SK-N-SH treated with all-trans-retinoic acid at 6 μM for 48 hours (cell line): ENCODE data around the gene CTTNBP2NL.

ENCODE experiments used
- ATAC-seq: fragments of 200-7000 bp; cut with Tn5 transposase; 3 replicates; pipeline ENCODE4 v1.9.1; 2020; ENCODE audit warnings: mild to moderate bottlenecking, moderate library complexity
- ARNTL ChIP-seq: fragments of 450-650 bp; formaldehyde crosslinking; IDR thresholded peaks from 2 replicates; pipeline ENCODE4 v1.5.0; 2020; ENCODE audit warnings: low read depth, mild to moderate bottlenecking, moderate library complexity, borderline replicate concordance
- BACH2 ChIP-seq: fragments of 250-450 bp; sonication (Bioruptor Pico); IDR thresholded peaks from 2 replicates; pipeline ENCODE4 v1.9.0; 2021; ENCODE audit warnings: mild to moderate bottlenecking, borderline replicate concordance
- CREB5 ChIP-seq: fragments of 250-450 bp; sonication (Bioruptor Pico); IDR thresholded peaks from 2 replicates; pipeline ENCODE4 v1.5.1; 2020; ENCODE audit warnings: low read depth, mild to moderate bottlenecking, moderate library complexity
- CSDC2 ChIP-seq: fragments of 250-450 bp; sonication (Bioruptor Pico); IDR thresholded peaks from 2 replicates; pipeline ENCODE4 v1.5.0; 2020; ENCODE audit warnings: mild to moderate bottlenecking, moderate library complexity
- CSRNP3 ChIP-seq: fragments of 250-450 bp; sonication (Bioruptor Pico); IDR thresholded peaks from 2 replicates; pipeline ENCODE4 v1.5.1; 2021; ENCODE audit warnings: mild to moderate bottlenecking, moderate library complexity
- ESRRG ChIP-seq: fragments of 250-450 bp; sonication (Bioruptor Pico); IDR thresholded peaks from 2 replicates; pipeline ENCODE4 v1.6.1; 2021; ENCODE audit warnings: mild to moderate bottlenecking
- GLIS3 ChIP-seq: fragments of 250-450 bp; sonication (Bioruptor Pico); IDR thresholded peaks from 2 replicates; pipeline ENCODE4 v1.5.0; 2020; ENCODE audit warnings: mild to moderate bottlenecking, moderate library complexity
- ISL1 ChIP-seq: fragments of 250-450 bp; sonication (Bioruptor Pico); IDR thresholded peaks from 2 replicates; pipeline ENCODE4 v2.1.2; 2022; ENCODE audit warnings: mild to moderate bottlenecking, moderate library complexity
- PATZ1 ChIP-seq: fragments of 250-450 bp; sonication (Bioruptor Pico); IDR thresholded peaks from 2 replicates; pipeline ENCODE4 v1.8.0; 2020; ENCODE audit warnings: mild to moderate bottlenecking, moderate library complexity, borderline replicate concordance
- PPARA ChIP-seq: fragments of 250-450 bp; sonication (Bioruptor Pico); IDR thresholded peaks from 2 replicates; pipeline ENCODE4 v1.5.0; 2020; ENCODE audit warnings: mild to moderate bottlenecking, borderline replicate concordance
- RARB ChIP-seq: fragments of 250-450 bp; sonication (Bioruptor Pico); IDR thresholded peaks from 2 replicates; pipeline ENCODE4 v1.8.0; 2021; ENCODE audit warnings: mild to moderate bottlenecking, moderate library complexity
- SNAI2 ChIP-seq: fragments of 250-450 bp; sonication (Bioruptor Pico); IDR thresholded peaks from 2 replicates; pipeline ENCODE4 v1.5.0; 2020; ENCODE audit warnings: mild to moderate bottlenecking, moderate library complexity
- TCF4 ChIP-seq: fragments of 250-450 bp; sonication (Bioruptor Pico); IDR thresholded peaks from 2 replicates; pipeline ENCODE4 v1.8.0; 2021; ENCODE audit warnings: mild to moderate bottlenecking, moderate library complexity, borderline replicate concordance
- TOX ChIP-seq: fragments of 250-450 bp; sonication (Bioruptor Pico); IDR thresholded peaks from 2 replicates; pipeline ENCODE4 v1.8.0; 2021; ENCODE audit warnings: mild to moderate bottlenecking, moderate library complexity, borderline replicate concordance
- ZC3H10 ChIP-seq: fragments of 250-450 bp; sonication (Bioruptor Pico); IDR thresholded peaks from 2 replicates; pipeline ENCODE4 v1.5.1; 2021; ENCODE audit warnings: mild to moderate bottlenecking, moderate library complexity
- ZFP3 ChIP-seq: fragments of 250-450 bp; sonication (Bioruptor Pico); IDR thresholded peaks from 2 replicates; pipeline ENCODE4 v1.5.0; 2020; ENCODE audit warnings: mild to moderate bottlenecking, moderate library complexity
- ZFP30 ChIP-seq: fragments of 450-650 bp; formaldehyde crosslinking; IDR thresholded peaks from 2 replicates; pipeline ENCODE4 v1.5.0; 2022; ENCODE audit warnings: mild to moderate bottlenecking, moderate library complexity
- ZNF565 ChIP-seq: fragments of 450-650 bp; formaldehyde crosslinking; conservative IDR thresholded peaks from 2 replicates; pipeline ENCODE4 v1.5.0; 2020; ENCODE audit warnings: low read depth, mild to moderate bottlenecking, moderate library complexity
- ZNF70 ChIP-seq: fragments of 450-650 bp; formaldehyde crosslinking; IDR thresholded peaks from 2 replicates; pipeline ENCODE4 v1.5.0; 2020; ENCODE audit warnings: mild to moderate bottlenecking, moderate library complexity
- ZNF8 ChIP-seq: fragments of 450-650 bp; formaldehyde crosslinking; IDR thresholded peaks from 2 replicates; pipeline ENCODE4 v1.5.0; 2020; ENCODE audit warnings: mild to moderate bottlenecking, moderate library complexity
- TF ChIP-seq, protein P1 (sequence below): fragments of 250-450 bp; sonication (Bioruptor Pico); IDR thresholded peaks from 2 replicates; pipeline ENCODE4 v1.8.0; 2021; ENCODE audit warnings: low read depth, mild to moderate bottlenecking, moderate library complexity, borderline replicate concordance
- TF ChIP-seq, protein P2 (sequence below): fragments of 250-450 bp; sonication (Bioruptor Pico); IDR thresholded peaks from 2 replicates; pipeline ENCODE4 v1.5.0; 2020; ENCODE audit warnings: mild to moderate bottlenecking, moderate library complexity

Gene CTTNBP2NL

DNA sequence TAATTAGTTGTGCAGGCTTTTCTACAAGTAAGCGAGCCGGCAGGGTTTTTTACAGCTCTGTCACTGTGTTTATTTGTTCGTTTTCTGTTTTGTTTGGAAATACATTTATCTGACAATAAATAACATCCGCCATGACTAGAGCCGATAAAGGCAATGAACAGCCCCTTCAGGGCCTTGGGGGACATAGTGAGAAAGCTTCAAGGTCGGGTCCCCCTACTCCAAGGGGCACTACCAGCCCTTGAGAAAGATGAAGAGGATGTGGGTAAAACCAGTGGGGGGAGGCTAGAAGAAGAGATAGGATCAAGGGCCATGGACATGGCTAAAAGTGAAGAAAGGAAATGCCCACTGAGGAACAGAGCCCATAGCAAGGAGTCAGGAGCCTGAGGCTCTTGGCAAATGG, 38.5 kb upstream of the CTTNBP2NL start:
- TF ChIP-seq ZNF8 (CRISPR knock-in tag) (no peak), ISL1 (CRISPR knock-in tag) (no peak), ZC3H10 (CRISPR knock-in tag) (no peak), PATZ1 (CRISPR knock-in tag) (no peak), GLIS3 (CRISPR knock-in tag) (no peak), ARNTL (CRISPR knock-in tag) (no peak), ESRRG (CRISPR knock-in tag) (no peak), ZNF70 (no peak), RARB (CRISPR knock-in tag) (no peak), PPARA (no peak), TCF4 (no peak), ZFP3 (CRISPR knock-in tag) (no peak), ZFP30 (CRISPR knock-in tag) (no peak), CSRNP3 (CRISPR knock-in tag) (no peak), SNAI2 (CRISPR knock-in tag) (no peak), CREB5 (CRISPR knock-in tag) (no peak), ZNF565 (CRISPR knock-in tag) (no peak), BACH2 (no peak)
- TF ChIP-seq, protein P1, sequence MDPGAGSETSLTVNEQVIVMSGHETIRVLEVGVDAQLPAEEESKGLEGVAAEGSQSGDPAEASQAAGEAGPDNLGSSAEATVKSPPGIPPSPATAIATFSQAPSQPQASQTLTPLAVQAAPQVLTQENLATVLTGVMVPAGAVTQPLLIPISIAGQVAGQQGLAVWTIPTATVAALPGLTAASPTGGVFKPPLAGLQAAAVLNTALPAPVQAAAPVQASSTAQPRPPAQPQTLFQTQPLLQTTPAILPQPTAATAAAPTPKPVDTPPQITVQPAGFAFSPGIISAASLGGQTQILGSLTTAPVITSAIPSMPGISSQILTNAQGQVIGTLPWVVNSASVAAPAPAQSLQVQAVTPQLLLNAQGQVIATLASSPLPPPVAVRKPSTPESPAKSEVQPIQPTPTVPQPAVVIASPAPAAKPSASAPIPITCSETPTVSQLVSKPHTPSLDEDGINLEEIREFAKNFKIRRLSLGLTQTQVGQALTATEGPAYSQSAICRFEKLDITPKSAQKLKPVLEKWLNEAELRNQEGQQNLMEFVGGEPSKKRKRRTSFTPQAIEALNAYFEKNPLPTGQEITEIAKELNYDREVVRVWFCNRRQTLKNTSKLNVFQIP, result no peak
- TF ChIP-seq, protein P2, sequence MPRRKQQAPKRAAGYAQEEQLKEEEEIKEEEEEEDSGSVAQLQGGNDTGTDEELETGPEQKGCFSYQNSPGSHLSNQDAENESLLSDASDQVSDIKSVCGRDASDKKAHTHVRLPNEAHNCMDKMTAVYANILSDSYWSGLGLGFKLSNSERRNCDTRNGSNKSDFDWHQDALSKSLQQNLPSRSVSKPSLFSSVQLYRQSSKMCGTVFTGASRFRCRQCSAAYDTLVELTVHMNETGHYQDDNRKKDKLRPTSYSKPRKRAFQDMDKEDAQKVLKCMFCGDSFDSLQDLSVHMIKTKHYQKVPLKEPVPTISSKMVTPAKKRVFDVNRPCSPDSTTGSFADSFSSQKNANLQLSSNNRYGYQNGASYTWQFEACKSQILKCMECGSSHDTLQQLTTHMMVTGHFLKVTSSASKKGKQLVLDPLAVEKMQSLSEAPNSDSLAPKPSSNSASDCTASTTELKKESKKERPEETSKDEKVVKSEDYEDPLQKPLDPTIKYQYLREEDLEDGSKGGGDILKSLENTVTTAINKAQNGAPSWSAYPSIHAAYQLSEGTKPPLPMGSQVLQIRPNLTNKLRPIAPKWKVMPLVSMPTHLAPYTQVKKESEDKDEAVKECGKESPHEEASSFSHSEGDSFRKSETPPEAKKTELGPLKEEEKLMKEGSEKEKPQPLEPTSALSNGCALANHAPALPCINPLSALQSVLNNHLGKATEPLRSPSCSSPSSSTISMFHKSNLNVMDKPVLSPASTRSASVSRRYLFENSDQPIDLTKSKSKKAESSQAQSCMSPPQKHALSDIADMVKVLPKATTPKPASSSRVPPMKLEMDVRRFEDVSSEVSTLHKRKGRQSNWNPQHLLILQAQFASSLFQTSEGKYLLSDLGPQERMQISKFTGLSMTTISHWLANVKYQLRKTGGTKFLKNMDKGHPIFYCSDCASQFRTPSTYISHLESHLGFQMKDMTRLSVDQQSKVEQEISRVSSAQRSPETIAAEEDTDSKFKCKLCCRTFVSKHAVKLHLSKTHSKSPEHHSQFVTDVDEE (CRISPR knock-in tag), result no peak
- ATAC-seq, result no peak

GRCh38 chr1:112358061-112358770, 37.8 kb upstream of the CTTNBP2NL start:
- no peak for ATAC-seq

More at GRCh38 chr1:112358061-112358770, 37.8 kb upstream of the CTTNBP2NL start:
- no peak for TF ChIP-seq TCF4
- TF ChIP-seq ZC3H10 (CRISPR knock-in tag), result no peak
- no peak for TF ChIP-seq ZNF8 (CRISPR knock-in tag)
- TF ChIP-seq TOX (CRISPR knock-in tag), result no peak
- TF ChIP-seq RARB (CRISPR knock-in tag), result no peak
- TF ChIP-seq ARNTL (CRISPR knock-in tag), result no peak
- no peak for TF ChIP-seq CSDC2
- no peak for TF ChIP-seq ZFP3 (CRISPR knock-in tag)
- TF ChIP-seq, protein P2 (CRISPR knock-in tag), result no peak
- TF ChIP-seq CSRNP3 (CRISPR knock-in tag), result no peak
- no peak for TF ChIP-seq ZFP30 (CRISPR knock-in tag)
- TF ChIP-seq, protein P1, result no peak
- no peak for TF ChIP-seq ZNF565 (CRISPR knock-in tag)
